ENCODE results near the gene SH3RF2. TPM values are rescaled to one million over a fixed set of nuclear protein-coding genes. Genes with fewer than 3 reads are reported as not detected.
A peak's percentile ranks its signal among the peaks of the same experiment; 100 is the strongest.

Gene SH3RF2
- total RNA-seq, 6 donors from 2014 or later: 9.2 to 19.3 (median 14.3) TPM

GRCh38 chr5:146025114-146025680, 88.8 kb downstream of the SH3RF2 start:
- 56 to 65% methylated on average over 4 of the region's 4 CpGs for WGBS, 2 donors
- H3K27ac ChIP-seq: no peak overlapping the region
- peak in 1 of 2 donors; percentile 7 for DNase-seq
- H3K9me3 ChIP-seq: no peaks in the 10 kb centered on the region
- H3K36me3 ChIP-seq: no peaks in the 10 kb centered on the region
- ATAC-seq (ENCODE audit: low FRiP score in 2 of 2): no peak
- no peaks in the 10 kb centered on the region for H3K27me3 ChIP-seq
- H3K4me3 ChIP-seq: no peak overlapping the region
- H3K4me1 ChIP-seq: no peaks in the 10 kb centered on the region
- no peak for TF ChIP-seq CTCF (IDR thresholded peaks at IDR 0.05)
- no peak for TF ChIP-seq POLR2A (IDR thresholded peaks at IDR 0.05)
- no peak for TF ChIP-seq POLR2AphosphoS5 (IDR thresholded peaks at IDR 0.05)
- TF ChIP-seq EP300 (IDR thresholded peaks at IDR 0.05): no peak

GRCh38 chr5:146025681-146026080, 89.3 kb downstream of the SH3RF2 start:
- no peak overlapping the region for H3K4me3 ChIP-seq
- TF ChIP-seq EP300 (IDR thresholded peaks at IDR 0.05) (no peak), POLR2A (IDR thresholded peaks at IDR 0.05) (no peak), CTCF (IDR thresholded peaks at IDR 0.05) (no peak), POLR2AphosphoS5 (IDR thresholded peaks at IDR 0.05) (no peak)
- no peaks in the 10 kb centered on the region for H3K27me3 ChIP-seq
- 24 to 50% methylated on average over 1 of the region's 1 CpG for WGBS, 2 donors
- no peaks in the 10 kb centered on the region for H3K36me3 ChIP-seq
- ATAC-seq (ENCODE audit: low FRiP score in 2 of 2) (no peak), DNase-seq (no peak)
- no peak overlapping the region for H3K27ac ChIP-seq
- H3K9me3 ChIP-seq: no peaks in the 10 kb centered on the region
- H3K4me1 ChIP-seq: no peaks in the 10 kb centered on the region

GRCh38 chr5:146026307-146027010, 90.1 kb downstream of the SH3RF2 start:
- H3K9me3 ChIP-seq: no peaks in the 10 kb centered on the region
- TF ChIP-seq POLR2AphosphoS5 (IDR thresholded peaks at IDR 0.05) (no peak), CTCF (IDR thresholded peaks at IDR 0.05) (no peak), EP300 (IDR thresholded peaks at IDR 0.05) (no peak), POLR2A (IDR thresholded peaks at IDR 0.05) (no peak)
- ATAC-seq (ENCODE audit: low FRiP score in 2 of 2) (no peak), DNase-seq (no peak)
- WGBS, 2 donors: 78 to 81% methylated on average over 8 of the region's 8 CpGs
- H3K27me3 ChIP-seq: no peaks in the 10 kb centered on the region
- no peaks in the 10 kb centered on the region for H3K36me3 ChIP-seq
- H3K4me3 ChIP-seq: no peak overlapping the region
- no peak overlapping the region for H3K27ac ChIP-seq
- H3K4me1 ChIP-seq: no peaks in the 10 kb centered on the region

- 82% methylated on average over 10 of the region's 10 CpGs for WGBS, 2 donors
- Histone ChIP-seq H3K27me3 (no peaks in the 10 kb centered on the region), H3K9me3 (no peaks in the 10 kb centered on the region), H3K36me3 (no peaks in the 10 kb centered on the region), H3K4me1 (no peaks in the 10 kb centered on the region), H3K27ac (no peak overlapping the region), H3K4me3 (no peak overlapping the region)
- DNase-seq (no peak), ATAC-seq (ENCODE audit: low FRiP score in 2 of 2) (no peak)
- TF ChIP-seq POLR2AphosphoS5 (IDR thresholded peaks at IDR 0.05) (no peak), POLR2A (IDR thresholded peaks at IDR 0.05) (no peak), CTCF (IDR thresholded peaks at IDR 0.05) (no peak), EP300 (IDR thresholded peaks at IDR 0.05) (no peak)
These were observed 91.4 kb downstream of the SH3RF2 start for GRCh38 chr5:146027751-146028150.

- Histone ChIP-seq H3K4me1 (no peaks in the 10 kb centered on the region), H3K27ac (no peak overlapping the region), H3K4me3 (no peak overlapping the region), H3K27me3 (no peaks in the 10 kb centered on the region), H3K9me3 (no peaks in the 10 kb centered on the region), H3K36me3 (no peaks in the 10 kb centered on the region)
- no peak for ATAC-seq (ENCODE audit: low FRiP score in 2 of 2)
- DNase-seq: no peak
- TF ChIP-seq POLR2A (IDR thresholded peaks at IDR 0.05) (no peak), POLR2AphosphoS5 (IDR thresholded peaks at IDR 0.05) (no peak), CTCF (IDR thresholded peaks at IDR 0.05) (no peak), EP300 (IDR thresholded peaks at IDR 0.05) (no peak)
- WGBS, 2 donors: 72 to 85% methylated on average over 3 of the region's 3 CpGs
These were observed 96.5 kb downstream of the SH3RF2 start for GRCh38 chr5:146032911-146033310.

All from upper lobe of left lung (tissue), 6 donors.